ENCODE results near the gene ZNF559. TPM values are rescaled to one million over a fixed set of nuclear protein-coding genes. Genes with fewer than 3 reads are reported as not detected.

ZNF559 gene
- total RNA-seq, result 83.6 TPM

GRCh38 chr19:9323919-9324583 is at the start of gene ZNF559:
ZNF559 (plus strand) TSS chr19:9324179; CDS start chr19:9338550, 14,371 bp downstream.

GRCh38 chr19:9309139-9309973 is 14.6 kb upstream of the ZNF559 start, which contains the start of gene ZNF699:
ZNF699 (minus strand) TSS chr19:9309838; CDS start chr19:9305119, 4,719 bp downstream.

GRCh38 chr19:9362905-9363304 is 38.9 kb downstream of the ZNF559 start, which contains the start of gene ZNF177:
ZNF177 (plus strand) TSS chr19:9363013; CDS start chr19:9378312, 15,299 bp downstream.

Other genes starting within 250 kb of the ZNF559 start
- gene OR1M1, start 237.1 kb upstream of the ZNF559 start, total RNA-seq, result not detected
- not detected for gene OR7G2, start 216.7 kb upstream of the ZNF559 start, total RNA-seq
- not detected for gene OR7G1, start 208.4 kb upstream of the ZNF559 start, total RNA-seq
- gene OR7G3, start 197.2 kb upstream of the ZNF559 start, total RNA-seq, result not detected
- 27.0 TPM for gene ZNF317, start 183.8 kb upstream of the ZNF559 start, total RNA-seq
- gene OR7D2, start 145.2 kb upstream of the ZNF559 start, total RNA-seq, result not detected
- gene OR7D4, start 104.6 kb upstream of the ZNF559 start, total RNA-seq, result not detected
- not detected for gene OR7E24, start 73.2 kb upstream of the ZNF559 start, total RNA-seq
- 31.4 TPM for gene ZNF699, start 14.3 kb upstream of the ZNF559 start, total RNA-seq
- gene ZNF177, start 38.8 kb downstream of the ZNF559 start, total RNA-seq, result 10.3 TPM
- gene ZNF266, start 111.4 kb downstream of the ZNF559 start, total RNA-seq, result 38.8 TPM
- gene ZNF560, start 174.4 kb downstream of the ZNF559 start, total RNA-seq, result not detected
- 28.0 TPM for gene ZNF426, start 214.5 kb downstream of the ZNF559 start, total RNA-seq